Ovary (tissue), 10 donors: ENCODE data around the gene OR10H2. TPM values are rescaled to one million over a fixed set of nuclear protein-coding genes. Genes with fewer than 3 reads are reported as not detected.
"Not testable (repeated sequence)": the region's sequence is repeated elsewhere in the genome, so short reads cannot be mapped to it uniquely, and the experiment has no call there.

Experiments
- DNase-seq, 5 donors: peaks; one replicate each; pipeline ENCODE4 v3.0.0-alpha.2; 2019 to 2020
- H3K27ac ChIP-seq, 2 donors: fragments of 200-600 bp; one replicate each; pipeline versions ENCODE4 v1.5.1 to v1.8.0; 2019 to 2022
- H3K27me3 ChIP-seq: fragments of 200-600 bp; one replicate; pipeline ENCODE4 v1.8.0; 2022
- H3K36me3 ChIP-seq: fragments of 200-600 bp; sonication (generic); one replicate; pipeline ENCODE4 v1.5.1; 2019
- H3K4me1 ChIP-seq: one replicate; pipeline ENCODE4 v1.8.1; 2013; ENCODE audit warnings: mild to moderate bottlenecking, moderate library complexity; ENCODE audit not compliant: insufficient read depth
- H3K4me3 ChIP-seq: fragments of 200-600 bp; sonication (generic); one replicate; pipeline ENCODE4 v1.5.1; 2017
- H3K9me3 ChIP-seq, 2 donors: fragments of 200-600 bp in 1 of 2; sonication (generic) in 1 of 2; one replicate each; pipeline versions ENCODE4 v1.5.1 to v1.8.1; 2013 to 2019; ENCODE audit warnings: mild to moderate bottlenecking in 1 of 2, moderate library complexity in 1 of 2
- EP300 ChIP-seq: sonication (generic); formaldehyde crosslinking; IDR thresholded peaks from one replicate; pipeline ENCODE4 v1.6.1; 2017; ENCODE audit warnings: antibody characterized with exemption
- POLR2A ChIP-seq: fragments of 450-650 bp; IDR thresholded peaks from one replicate; pipeline ENCODE4 v1.6.1; 2017; ENCODE audit warnings: antibody characterized with exemption, mild to moderate bottlenecking, moderate library complexity
- WGBS, 3 donors: extraction: QIAGEN DNeasy Blood & Tissue Kit in 1 of 3; methylation state at CpG; one replicate each; pipeline versions ENCODE4 v1.1.5 to v1.1.7; 2013 to 2017; 5-methylcytosine and 5-hydroxymethylcytosine counted together
- intact Hi-C, 4 donors: fragments of 100-400 bp; cut with DNase I; formaldehyde crosslinking; loops; one replicate each; pipeline versions ENCODE4 v1.11.0 to v1.15.1; 2022 to 2023
- long read RNA-seq, 3 donors: library from polyadenylated mRNA in 2 of 3; unstranded in 2 of 3; transcript quantifications; one replicate each; pipeline ENCODE4 v2.0.0 and lab custom pipeline, GENCODE V29; 2021 to 2026
- polyA plus RNA-seq, 2 donors: library from polyadenylated mRNA; stranded (reverse); fragments of 200-250 nt in 1 of 2; fragments of 350-450 nt in 1 of 2; fragmentation: Illumina TruSeq in 1 of 2; extraction: RNeasy Lipid Tissue Mini Kit (QIAGEN cat#74804) in 1 of 2; gene quantifications; one replicate each; pipeline ENCODE4 v1.2.3, GENCODE V29; 2013 to 2014
- total RNA-seq, 7 donors: library from RNA; depleted of rRNA in 2 of 7; stranded (reverse); fragments of >200 nt in 2 of 7; fragmentation: NEBNext Ultra II Directional in 3 of 7; extraction: Animal tissue kit (Norgen Biotek cat#: 25700) in 3 of 7; gene quantifications; one replicate each; pipeline versions ENCODE4 v1.1.0 to v1.2.4, GENCODE V29; 2016 to 2023
- TF ChIP-seq, protein P1 (sequence below), 3 donors: fragments of 450-650 bp in 2 of 3; fragments of 200-600 bp in 1 of 3; IDR thresholded peaks; one replicate each; pipeline versions ENCODE4 v1.5.1 to v1.8.0; 2016 to 2022; ENCODE audit warnings: antibody characterized with exemption in 3 of 3, mild to moderate bottlenecking in 1 of 3
- donor health status: DM: no; HTN: no; CAD: no; lungs with moderate emphysema.
- donor health status: DM: no; HTN: no; CAD: no.
- donor health status: Bipolar disorder and iron deficiency.
- donor health status: DM: yes; HTN: yes; CAD: no.
- donor health status: DM: no; HTN: no; CAD: no.
- donor health status: DM: yes; HTN: yes; CAD: no.

The OR10H2 gene
- total RNA-seq (not detected), polyA plus RNA-seq (not detected)
- long read RNA-seq, donor 1 = 0 reads
- long read RNA-seq, donor 2 = 0 reads
- long read RNA-seq, donor 3 = 0 reads

DNA sequence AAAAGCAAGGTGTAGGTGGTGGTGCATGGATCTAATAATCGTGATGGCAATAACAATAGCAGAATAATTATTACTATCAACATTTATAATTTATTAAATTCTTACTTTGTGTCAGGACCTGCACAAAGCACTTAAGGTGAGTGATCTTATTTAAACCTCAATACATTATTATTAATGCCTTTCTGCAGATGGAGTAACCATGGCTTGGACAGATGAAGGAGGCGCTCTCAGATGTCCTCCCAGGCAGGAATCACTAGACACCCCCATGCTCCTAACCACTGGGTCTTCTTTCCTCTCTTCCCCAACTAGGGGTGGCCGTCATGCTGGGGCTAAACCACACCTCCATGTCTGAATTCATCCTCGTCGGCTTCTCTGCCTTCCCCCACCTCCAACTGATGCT, at the start of gene OR10H2:
Gene OR10H2, plus strand, starts transcription at position 301 of the 400 bp plus-strand sequence. Its CDS starts 20 bp downstream, at position 321.
- Histone ChIP-seq H3K9me3 (no peaks in the 10 kb centered on the region), H3K27ac (no peak within 1 kb of the TSS), H3K4me3 (no peak within 1 kb of the TSS), H3K36me3 (no peaks in the 10 kb centered on the region), H3K4me1 (no peaks in the 10 kb centered on the region), H3K27me3 (no peaks in the 10 kb centered on the region)
- WGBS, 3 donors = 72 to 83% (median 74%) methylated on average over 5 of the region's 5 CpGs
- TF ChIP-seq, protein P1, sequence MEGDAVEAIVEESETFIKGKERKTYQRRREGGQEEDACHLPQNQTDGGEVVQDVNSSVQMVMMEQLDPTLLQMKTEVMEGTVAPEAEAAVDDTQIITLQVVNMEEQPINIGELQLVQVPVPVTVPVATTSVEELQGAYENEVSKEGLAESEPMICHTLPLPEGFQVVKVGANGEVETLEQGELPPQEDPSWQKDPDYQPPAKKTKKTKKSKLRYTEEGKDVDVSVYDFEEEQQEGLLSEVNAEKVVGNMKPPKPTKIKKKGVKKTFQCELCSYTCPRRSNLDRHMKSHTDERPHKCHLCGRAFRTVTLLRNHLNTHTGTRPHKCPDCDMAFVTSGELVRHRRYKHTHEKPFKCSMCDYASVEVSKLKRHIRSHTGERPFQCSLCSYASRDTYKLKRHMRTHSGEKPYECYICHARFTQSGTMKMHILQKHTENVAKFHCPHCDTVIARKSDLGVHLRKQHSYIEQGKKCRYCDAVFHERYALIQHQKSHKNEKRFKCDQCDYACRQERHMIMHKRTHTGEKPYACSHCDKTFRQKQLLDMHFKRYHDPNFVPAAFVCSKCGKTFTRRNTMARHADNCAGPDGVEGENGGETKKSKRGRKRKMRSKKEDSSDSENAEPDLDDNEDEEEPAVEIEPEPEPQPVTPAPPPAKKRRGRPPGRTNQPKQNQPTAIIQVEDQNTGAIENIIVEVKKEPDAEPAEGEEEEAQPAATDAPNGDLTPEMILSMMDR (IDR thresholded peaks at IDR 0.05) = no peak
- TF ChIP-seq EP300 = no peak
- no peak for TF ChIP-seq POLR2A
- intact Hi-C loops = no loop called here
- DNase-seq = no peak

DNA sequence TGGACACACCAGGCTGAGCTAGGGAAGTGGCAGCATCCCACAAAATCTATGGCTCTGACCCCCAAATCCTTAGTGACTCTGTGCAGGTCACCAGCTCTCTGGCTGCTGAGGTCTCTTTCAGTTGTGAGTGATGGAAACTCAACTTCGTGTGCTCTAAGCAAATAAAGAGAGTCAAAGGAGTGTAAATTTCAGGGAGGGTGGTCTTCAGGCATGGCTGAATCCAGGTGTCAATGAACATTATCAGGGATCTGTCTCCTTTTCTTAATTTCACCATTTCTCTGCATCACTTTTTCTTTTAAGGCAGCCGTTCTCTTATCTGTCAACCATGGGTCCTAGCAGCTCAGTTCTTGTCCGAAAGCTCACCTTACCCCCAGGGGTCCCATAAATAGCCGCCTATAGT, 48.7 kb upstream of the OR10H2 start:
- intact Hi-C loops = no loop called here
- 15 to 21% (median 16%) methylated on average over 4 of the region's 4 CpGs for WGBS, 3 donors
- H3K27me3 ChIP-seq = no peaks in the 10 kb centered on the region
- no peaks in the 10 kb centered on the region for H3K36me3 ChIP-seq
- H3K4me1 ChIP-seq = no peaks in the 10 kb centered on the region
- DNase-seq = no peak
- no peak overlapping the region for H3K27ac ChIP-seq
- TF ChIP-seq, protein P1 (IDR thresholded peaks at IDR 0.05) = no peak
- no peak for TF ChIP-seq EP300
- no peaks in the 10 kb centered on the region for H3K9me3 ChIP-seq
- H3K4me3 ChIP-seq = no peak overlapping the region

GRCh38 chr19:15679865-15680264, 48.0 kb upstream of the OR10H2 start:
- H3K4me1 ChIP-seq, H3K9me3 ChIP-seq, H3K27me3 ChIP-seq, DNase-seq, H3K4me3 ChIP-seq, H3K27ac ChIP-seq, H3K36me3 ChIP-seq, intact Hi-C loops: not testable (repeated sequence)
- WGBS, 3 donors = 51 to 57% (median 51%) methylated on average over 4 of the region's 4 CpGs

- WGBS, 3 donors = 48 to 54% (median 51%) methylated on average over 8 of the region's 8 CpGs
- Histone ChIP-seq H3K4me1 (no peaks in the 10 kb centered on the region), H3K36me3 (no peaks in the 10 kb centered on the region), H3K27ac (no peak overlapping the region), H3K4me3 (no peak overlapping the region), H3K9me3 (no peaks in the 10 kb centered on the region), H3K27me3 (no peaks in the 10 kb centered on the region)
- TF ChIP-seq, protein P1 (IDR thresholded peaks at IDR 0.05) = no peak
- intact Hi-C loops = no loop called here
- DNase-seq = no peak
Observed at GRCh38 chr19:15680478-15681322, 47.1 kb upstream of the OR10H2 start.

DNA sequence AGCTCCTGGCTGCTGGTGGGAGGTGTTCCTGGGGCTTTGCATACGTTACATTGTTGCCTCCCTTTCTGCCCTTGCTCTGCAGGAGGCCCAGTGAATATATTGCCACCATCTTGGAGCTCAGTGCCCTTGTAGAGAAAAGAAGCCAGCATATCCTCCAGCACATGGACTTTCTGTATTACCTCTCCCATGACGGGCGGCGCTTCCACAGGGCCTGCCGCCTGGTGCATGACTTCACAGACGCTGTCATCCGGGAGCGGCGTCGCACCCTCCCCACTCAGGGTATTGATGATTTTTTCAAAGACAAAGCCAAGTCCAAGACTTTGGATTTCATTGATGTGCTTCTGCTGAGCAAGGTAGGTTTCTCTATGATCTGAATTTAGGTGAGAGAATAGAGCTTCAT, 44.4 kb upstream of the OR10H2 start:
- TF ChIP-seq EP300 = no peak
- TF ChIP-seq, protein P1 (IDR thresholded peaks at IDR 0.05) = no peak
- TF ChIP-seq POLR2A = no peak
- intact Hi-C loops = no loop called here
- 69 to 79% (median 75%) methylated on average over 10 of the region's 10 CpGs for WGBS, 3 donors
- Histone ChIP-seq H3K9me3 (no peaks in the 10 kb centered on the region), H3K27me3 (no peaks in the 10 kb centered on the region), H3K4me3 (no peak overlapping the region), H3K36me3 (no peaks in the 10 kb centered on the region), H3K4me1 (no peaks in the 10 kb centered on the region), H3K27ac (no peak overlapping the region)
- no peak for DNase-seq
